Measurements from ENCODE around the gene ACTN3.

GRCh38 chr11:66598993-66599392, 52.3 kb downstream of the ACTN3 start:
- TF ChIP-seq CTCF (conservative IDR thresholded peaks at IDR 0.05; ENCODE audit: low read depth, low read length) (no peak), EZH2 (IDR thresholded peaks at IDR 0.05; ENCODE audit: borderline replicate concordance, low read depth, low read length, poor library complexity, severe bottlenecking) (no peak)
